ENCODE measurements around the gene RARA.

RARA gene

GRCh38 chr17:40319651-40320540, 10.9 kb downstream of the RARA start:
- no peak for TF ChIP-seq CTCF (IDR thresholded peaks at IDR 0.05; ENCODE audit: low read depth, low read length, missing control alignments)
- H3K4me3 ChIP-seq (replicated peaks; ENCODE audit: low read depth, low read length) = peak overlapping the region; percentile 97
- no peak for DNase-seq (ENCODE audit: extremely low read depth, low read depth)

- H3K4me3 ChIP-seq (replicated peaks; ENCODE audit: low read depth, low read length) = peak overlapping the region; percentile 97
- no peak for DNase-seq (ENCODE audit: extremely low read depth, low read depth)
- no peak for TF ChIP-seq CTCF (IDR thresholded peaks at IDR 0.05; ENCODE audit: low read depth, low read length, missing control alignments)
Measured at GRCh38 chr17:40320756-40321523, 12.0 kb downstream of the RARA start.

- TF ChIP-seq CTCF (IDR thresholded peaks at IDR 0.05; ENCODE audit: low read depth, low read length, missing control alignments) = no peak
- H3K4me3 ChIP-seq (replicated peaks; ENCODE audit: low read depth, low read length) = peak overlapping the region; percentile 97
- no peak for DNase-seq (ENCODE audit: extremely low read depth, low read depth)
Measured at GRCh38 chr17:40321524-40321929, 12.5 kb downstream of the RARA start.

- DNase-seq (ENCODE audit: extremely low read depth, low read depth) = no peak
- TF ChIP-seq CTCF (IDR thresholded peaks at IDR 0.05; ENCODE audit: low read depth, low read length, missing control alignments) = no peak
- H3K4me3 ChIP-seq (replicated peaks; ENCODE audit: low read depth, low read length) = peak overlapping the region; percentile 97
Measured at GRCh38 chr17:40321961-40322357, 13.0 kb downstream of the RARA start.

- TF ChIP-seq CTCF (IDR thresholded peaks at IDR 0.05; ENCODE audit: low read depth, low read length, missing control alignments) = no peak
- DNase-seq (ENCODE audit: extremely low read depth, low read depth) = no peak
- peak overlapping the region; percentile 97 for H3K4me3 ChIP-seq (replicated peaks; ENCODE audit: low read depth, low read length)
Measured at GRCh38 chr17:40322358-40323315, 13.7 kb downstream of the RARA start.
